HG03378 (cell line): ENCODE data around the gene CDK3.

Experiments
- ATAC-seq: cut with Tn5 transposase; IDR thresholded peaks from one replicate; pipeline ENCODE4 v1.9.1; 2021; ENCODE audit warnings: mild to moderate bottlenecking, moderate library complexity; ENCODE audit not compliant: unreplicated experiment

The CDK3 gene

DNA sequence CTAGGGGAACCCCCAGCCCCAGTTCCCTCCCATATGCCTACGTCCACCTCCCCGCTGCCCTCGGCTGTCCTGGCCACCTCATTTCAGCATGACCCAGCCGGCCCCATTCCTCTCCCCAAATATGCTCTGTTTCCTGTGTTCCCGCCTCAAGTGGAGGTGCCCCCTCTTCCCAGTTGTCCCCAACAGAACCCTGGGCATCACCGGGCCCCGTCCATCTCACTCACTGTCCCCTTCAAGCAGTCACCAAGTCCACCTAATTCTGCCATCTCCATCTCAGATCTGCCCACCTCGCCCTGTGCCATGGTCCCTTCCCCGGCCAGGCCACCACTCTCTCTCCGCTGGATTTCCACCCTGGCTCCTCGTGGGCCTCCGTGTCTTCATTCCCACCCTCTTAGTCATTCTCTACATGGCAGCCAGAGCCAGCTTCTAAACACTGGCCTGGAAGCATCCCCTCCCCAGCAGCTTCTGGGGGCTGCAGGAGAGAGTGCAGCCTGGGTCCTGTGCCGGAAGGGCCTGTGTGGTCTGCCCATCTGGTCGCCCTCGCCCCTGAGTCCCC lies 12.8 kb downstream of the CDK3 start:
- no peak for ATAC-seq

DNA sequence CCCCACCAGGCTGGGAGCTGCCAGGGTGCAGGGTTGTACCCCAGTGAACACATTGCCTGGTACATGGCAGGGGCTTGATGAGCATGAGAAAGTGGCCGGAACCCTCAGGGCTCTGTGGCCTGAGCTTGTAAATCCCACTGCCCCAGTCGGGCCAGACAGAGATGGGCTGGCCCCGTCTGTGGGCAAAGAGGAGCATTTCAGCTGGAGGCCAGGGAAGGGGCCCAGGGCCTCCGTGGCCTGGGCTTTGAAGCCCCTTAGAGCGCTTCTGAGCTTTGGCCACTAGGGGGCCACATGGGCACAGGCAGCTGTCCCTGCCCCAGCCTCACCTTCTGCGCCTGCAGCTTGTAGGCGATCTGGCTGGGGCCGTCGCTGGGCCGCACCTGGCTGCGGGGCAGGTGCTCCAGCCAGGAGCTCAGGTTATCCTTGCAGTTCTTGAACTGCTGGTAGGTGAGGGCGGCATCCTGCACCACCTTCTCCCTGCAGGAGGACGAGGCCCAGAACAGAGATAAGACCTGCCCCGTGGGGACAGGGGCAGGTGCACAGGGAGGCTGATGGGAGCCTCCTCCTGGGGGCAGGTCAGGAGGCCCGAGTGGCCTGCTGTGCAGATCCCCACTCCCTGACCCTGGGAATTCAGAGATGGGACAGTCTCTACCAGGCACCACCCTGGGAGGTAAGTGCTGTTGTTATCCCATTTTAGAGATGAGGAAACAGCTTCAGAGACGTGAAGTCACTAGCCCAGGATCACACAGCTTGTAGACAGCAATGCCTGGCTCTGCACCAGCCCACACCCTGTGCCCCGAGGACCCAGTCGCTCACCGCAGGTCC lies 13.7 kb downstream of the CDK3 start:
- no peak for ATAC-seq

DNA sequence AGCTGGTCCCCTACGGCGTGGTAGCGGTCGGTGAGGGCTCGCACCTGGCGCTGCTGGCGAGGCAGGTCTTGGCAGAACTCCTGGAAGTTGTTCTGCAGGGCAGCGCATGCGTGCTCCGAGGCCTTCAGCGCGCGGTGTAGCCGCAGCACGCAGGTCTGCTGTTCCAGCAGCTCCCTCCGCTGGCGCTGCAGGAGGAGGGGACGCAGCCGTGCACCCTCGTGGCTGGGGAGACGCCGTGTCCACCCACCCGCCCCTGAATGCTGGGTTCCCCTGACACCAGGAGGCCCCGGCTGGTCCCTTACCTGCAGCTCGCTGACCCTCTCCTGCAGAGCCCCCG lies 14.2 kb downstream of the CDK3 start:
- no peak for ATAC-seq

DNA sequence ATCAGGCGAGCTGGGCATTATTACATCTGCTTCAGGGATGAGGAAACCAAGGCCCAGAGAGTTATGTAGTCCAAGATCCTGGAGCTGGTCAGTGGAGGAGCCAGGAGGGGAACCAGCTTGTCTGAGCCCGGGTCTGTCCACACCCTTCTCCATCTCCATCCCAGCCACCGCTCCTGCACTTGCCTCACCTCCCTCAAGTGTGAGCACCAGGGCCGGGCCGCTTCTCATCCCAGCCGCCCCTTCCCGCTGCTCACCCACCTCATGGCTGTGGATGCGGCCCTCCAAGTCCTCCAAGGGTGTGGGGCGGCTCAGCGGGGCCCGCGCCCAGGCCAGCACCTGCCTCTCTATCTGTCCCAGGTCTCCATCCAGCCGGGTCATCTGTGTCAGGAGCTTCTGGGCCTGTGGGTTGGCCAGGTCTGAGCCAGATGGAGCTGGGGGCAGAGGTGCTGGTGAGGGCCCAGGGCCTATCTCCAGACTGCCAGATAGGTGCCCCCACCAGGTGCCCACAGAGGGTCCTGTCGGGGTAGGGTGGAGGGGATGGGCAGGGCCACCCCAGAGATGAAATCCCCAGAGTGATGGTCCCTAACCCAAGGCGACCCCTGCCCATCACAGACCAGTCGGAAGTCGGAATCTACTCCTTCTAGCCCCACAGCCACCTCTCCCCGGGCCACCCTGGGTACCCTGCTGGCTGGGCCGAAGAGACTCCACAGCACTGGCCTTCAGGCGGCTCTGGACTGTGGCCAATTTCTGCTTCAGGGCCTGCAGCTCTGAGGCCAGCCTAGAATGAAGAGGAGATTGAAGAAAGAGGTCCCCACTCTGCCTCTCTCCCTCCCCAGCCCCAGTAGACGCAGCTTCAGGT lies 17.1 kb downstream of the CDK3 start:
- ATAC-seq = no peak

DNA sequence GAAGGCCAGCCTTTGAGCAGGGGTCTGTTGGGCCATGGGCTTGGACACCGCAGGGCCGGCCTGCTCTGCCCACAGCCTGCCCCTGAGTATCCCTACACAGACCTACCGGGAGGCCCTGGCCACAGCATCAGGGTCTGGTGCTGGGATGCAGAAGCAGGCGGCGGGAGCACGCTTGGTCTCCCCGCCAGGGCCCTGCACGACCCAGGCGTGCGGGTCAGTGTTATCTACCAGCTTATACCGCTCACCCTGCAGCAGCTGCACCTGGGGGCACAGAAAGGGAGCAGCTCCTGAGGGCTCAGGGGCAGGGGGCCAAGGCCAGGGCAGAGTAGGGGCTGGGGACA lies 17.7 kb downstream of the CDK3 start:
- no peak for ATAC-seq

GRCh38 chr17:76018801-76019200 lies 18.1 kb downstream of the CDK3 start:
- ATAC-seq = no peak

DNA sequence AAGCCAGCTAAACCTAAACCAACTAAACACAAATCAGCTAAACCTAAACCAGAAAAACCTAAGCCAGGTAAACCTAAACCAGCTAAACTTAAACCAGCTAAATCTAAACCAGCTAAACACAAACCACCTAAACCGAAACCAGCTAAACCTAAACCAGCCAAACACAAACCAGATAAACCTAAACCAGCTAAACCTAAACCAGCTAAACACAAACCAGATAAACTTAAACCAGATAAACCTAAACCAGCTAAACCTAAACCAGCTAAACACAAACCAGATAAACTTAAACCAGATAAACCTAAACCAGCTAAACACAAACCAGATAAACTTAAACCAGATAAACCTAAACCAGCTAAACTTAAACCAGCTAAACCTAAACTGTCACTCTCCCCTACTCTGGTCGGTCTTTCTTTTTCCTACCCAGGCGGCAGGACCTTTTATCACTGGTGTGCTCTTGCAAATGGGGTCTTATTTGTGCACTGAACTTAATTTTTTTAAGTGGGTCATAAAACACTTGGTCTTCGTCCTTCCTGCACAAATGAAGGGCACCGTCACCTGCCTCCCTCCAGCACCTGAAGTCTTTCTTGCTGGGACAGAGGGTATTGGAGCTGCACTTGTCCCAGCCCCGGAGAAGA lies 19.3 kb downstream of the CDK3 start:
- no peak for ATAC-seq

DNA sequence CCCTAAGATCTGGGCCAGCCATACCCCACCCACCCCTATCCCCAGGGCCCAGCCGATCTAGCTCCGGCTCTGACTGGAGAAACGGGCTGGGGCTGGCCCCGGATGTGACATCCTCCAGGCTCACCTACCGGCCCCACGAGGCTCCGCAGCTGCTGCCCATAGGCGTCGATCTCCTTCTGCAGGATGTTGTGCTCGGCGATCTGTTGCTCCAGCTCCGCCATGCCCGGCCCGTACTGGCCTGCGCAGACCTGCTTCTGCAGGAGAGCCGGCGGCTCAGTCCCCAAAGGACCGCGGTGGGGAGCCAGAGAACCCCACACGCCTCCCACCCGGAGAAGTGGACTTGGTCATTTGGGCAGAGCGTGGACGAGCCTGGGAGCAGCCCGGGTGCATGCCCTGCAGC lies 21.6 kb downstream of the CDK3 start:
- no peak for ATAC-seq

- no peak for ATAC-seq
Observed at GRCh38 chr17:76022973-76023899, 22.6 kb downstream of the CDK3 start.

DNA sequence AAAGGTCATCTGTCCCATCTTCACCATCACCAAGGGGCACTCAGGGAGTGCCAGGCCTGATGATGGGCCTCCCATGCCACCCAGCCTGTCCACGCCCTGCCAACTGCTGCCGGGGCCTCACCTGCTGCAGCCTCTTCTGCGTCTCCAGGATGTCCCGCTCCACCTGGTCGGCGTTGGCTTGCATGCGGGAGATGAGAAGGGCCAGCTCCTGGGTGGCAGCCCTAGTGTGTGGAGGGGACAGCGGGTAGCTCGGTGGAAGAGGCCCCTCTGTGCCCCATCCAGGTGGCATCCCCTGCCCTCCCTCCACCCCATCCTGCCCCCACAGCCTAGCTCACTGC lies 23.2 kb downstream of the CDK3 start:
- no peak for ATAC-seq

DNA sequence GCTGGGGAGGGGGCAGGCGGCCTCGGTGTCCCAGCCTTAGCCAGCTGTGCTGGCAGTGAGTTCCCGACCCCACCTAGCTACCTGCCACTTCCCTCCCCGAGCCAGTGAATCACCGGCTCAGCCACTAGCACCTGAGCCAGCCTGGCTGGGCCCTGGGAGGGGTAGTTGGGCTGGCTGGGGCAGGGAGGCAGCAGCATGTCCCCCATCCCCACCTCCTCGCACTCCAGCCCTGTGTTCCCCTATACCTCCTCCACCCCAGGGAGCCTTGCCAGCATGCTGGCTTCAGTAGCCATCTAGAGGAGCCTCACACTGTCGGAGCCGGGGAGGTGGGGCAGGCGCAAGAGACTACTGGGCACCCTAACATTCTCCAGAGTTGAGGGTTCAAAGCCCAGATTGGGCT lies 23.7 kb downstream of the CDK3 start:
- ATAC-seq = no peak

GRCh38 chr17:76025294-76025693 lies 24.6 kb downstream of the CDK3 start:
- no peak for ATAC-seq

DNA sequence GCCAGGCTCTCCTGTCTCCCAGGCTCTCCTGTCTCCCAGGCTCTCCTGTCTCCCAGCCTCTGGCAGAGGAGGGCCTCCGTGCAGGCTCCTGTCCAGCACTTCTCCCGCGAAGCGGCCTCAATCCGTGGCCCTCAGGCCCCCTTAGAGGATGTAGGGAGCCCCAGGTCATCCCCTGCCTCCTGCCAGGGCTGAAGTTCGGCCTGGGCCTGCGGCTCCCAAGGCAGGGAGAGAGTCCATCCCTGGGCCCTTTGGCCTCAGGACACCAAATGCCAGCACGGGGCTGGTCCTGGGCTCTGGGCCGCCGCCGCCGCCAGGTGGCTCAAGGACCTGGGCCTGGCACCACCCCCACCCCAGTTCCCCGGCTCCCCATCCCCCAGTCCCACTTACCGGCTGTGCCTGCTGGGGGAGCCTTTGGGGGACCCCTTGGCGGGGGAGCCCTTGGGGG lies 26.1 kb downstream of the CDK3 start:
- ATAC-seq = no peak

DNA sequence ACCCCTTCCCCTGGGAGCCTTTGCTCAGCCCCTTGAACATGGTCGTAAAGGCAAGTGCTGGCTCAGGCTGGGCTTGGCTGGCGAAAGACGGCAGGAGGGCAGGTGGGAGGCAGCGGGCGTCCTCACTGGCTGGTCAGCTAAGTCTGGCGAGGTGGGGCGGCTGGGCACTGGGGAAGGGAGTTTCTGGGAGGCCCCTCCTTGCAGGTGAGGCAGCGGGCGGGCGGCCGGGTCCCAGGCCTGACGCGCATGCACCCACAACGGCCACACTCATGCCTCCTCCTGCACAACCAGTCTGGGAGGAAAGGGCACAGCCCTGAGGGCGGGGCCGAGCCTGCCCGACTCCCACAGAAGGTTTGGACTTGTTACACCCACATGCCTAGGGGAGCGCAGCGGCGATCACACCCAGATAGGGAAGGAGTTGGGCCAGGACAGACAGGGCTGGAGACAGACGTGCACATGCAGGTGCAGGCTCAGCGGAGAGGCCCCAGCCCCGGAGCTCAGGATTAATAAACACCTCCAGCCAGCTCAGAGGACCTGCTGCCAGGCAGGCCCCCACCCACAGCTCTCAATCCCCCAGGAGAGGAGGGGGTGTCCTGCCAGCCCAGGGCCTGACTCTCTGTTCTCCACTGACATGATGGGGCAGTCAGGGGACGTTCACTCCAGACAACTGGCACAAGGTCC lies 26.6 kb downstream of the CDK3 start, which contains the start of gene EVPL:
Gene EVPL, minus strand, starts transcription at position 148 of the 681 bp plus-strand sequence. Its CDS starts 108 bp downstream, at position 40.
- no peak for ATAC-seq

- no peak for ATAC-seq
Observed at GRCh38 chr17:76032073-76032779, 31.6 kb downstream of the CDK3 start.

DNA sequence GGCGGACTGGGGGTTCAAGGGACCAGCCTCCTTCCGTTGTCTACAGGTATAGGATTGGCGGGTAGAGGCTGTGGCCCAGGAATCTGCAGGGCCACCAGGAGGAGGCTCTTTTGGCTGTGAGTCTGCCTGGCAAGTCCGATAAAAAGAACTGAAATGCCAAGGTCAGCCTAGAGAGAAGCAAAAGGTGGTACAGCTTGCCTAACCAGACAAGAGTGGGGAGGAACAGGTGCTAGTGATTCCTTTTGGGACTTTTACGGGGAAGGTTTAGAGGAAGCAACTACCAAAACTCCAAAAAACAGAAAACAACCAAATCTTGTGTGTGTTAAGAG lies 32.1 kb downstream of the CDK3 start:
- no peak for ATAC-seq

GRCh38 chr17:76033139-76033538 lies 32.5 kb downstream of the CDK3 start:
- no peak for ATAC-seq

DNA sequence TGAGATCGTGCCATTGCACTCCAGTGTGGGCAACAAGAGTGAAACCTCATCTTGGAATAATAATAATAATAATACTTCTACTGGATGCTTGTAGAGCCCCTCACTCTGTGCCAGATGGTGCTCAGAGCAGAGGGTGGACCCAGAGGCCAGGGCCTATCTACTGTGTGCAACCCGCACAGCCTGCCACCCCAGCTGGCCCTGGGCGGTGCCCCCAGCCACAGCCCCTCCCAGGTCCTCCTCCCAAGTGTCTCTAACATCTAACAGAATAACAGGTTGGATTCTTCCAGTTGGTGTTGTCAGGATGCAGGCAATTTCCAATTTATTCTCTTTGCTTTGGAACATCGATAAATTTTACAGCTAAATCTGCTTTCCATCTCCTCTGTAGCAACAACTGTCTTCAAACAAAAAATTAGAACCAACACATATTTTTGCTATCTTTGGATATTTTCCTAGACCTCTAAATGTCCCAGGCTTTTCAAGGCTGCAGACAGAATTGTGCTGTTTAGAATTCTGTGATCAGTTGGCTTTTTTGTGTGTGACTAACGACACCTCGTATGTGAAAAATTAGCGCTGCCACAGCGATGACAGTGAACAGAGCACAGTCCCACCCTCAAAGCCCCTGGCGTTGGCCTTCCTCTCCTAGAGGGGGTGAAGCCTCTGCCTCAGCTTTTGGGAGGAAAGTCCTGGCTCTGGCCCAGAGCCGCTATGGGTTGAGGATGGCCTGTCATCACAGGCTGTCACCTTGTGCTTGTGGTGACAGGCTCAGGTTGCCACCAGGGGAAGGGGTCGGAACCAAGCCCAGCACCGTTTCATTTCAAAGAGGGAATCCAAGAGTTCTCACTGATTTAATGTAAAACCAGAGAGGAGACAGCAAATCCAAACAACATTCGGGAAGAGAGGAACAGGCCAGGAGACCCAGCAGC lies 34.0 kb downstream of the CDK3 start:
- ATAC-seq = no peak
